NK-92 treated with Interleukin-12 subunit alpha and Interleukin-12 subunit beta, amount 100 ng/mL, for 24 hours (cell line): ENCODE measurements around the gene SND1.
"Not testable (repeated sequence)": the region's sequence is repeated elsewhere in the genome, so short reads cannot be mapped to it uniquely, and the experiment has no call there.

ENCODE experiments used
- DNase-seq: peaks from one replicate; lab custom pipeline; 2025; lab: John Stamatoyannopoulos, UW

SND1 gene

GRCh38 chr7:127889677-127890076 is 237.7 kb downstream of the SND1 start:
- DNase-seq, result no peak

GRCh38 chr7:127890726-127891125 is 238.7 kb downstream of the SND1 start:
- no peak for DNase-seq

- DNase-seq, result no peak
Observed at GRCh38 chr7:127891144-127891543, 239.2 kb downstream of the SND1 start.

- no peak for DNase-seq
Observed at GRCh38 chr7:127891854-127892438, 240.0 kb downstream of the SND1 start.

- DNase-seq, result no peak
Observed at GRCh38 chr7:127892488-127893314, 240.7 kb downstream of the SND1 start.

GRCh38 chr7:127893547-127893946 is 241.6 kb downstream of the SND1 start:
- DNase-seq, result no peak

GRCh38 chr7:127894588-127894987 is 242.6 kb downstream of the SND1 start:
- DNase-seq, result no peak

- no peak for DNase-seq
Observed at GRCh38 chr7:127895360-127895759, 243.4 kb downstream of the SND1 start.

GRCh38 chr7:127895814-127896280 is 243.9 kb downstream of the SND1 start:
- no peak for DNase-seq

GRCh38 chr7:127896659-127897058 is 244.7 kb downstream of the SND1 start:
- DNase-seq, result no peak

GRCh38 chr7:127897704-127898454 is 245.9 kb downstream of the SND1 start:
- DNase-seq, result no peak

- no peak for DNase-seq
Observed at GRCh38 chr7:127899411-127899810, 247.4 kb downstream of the SND1 start.

- no peak for DNase-seq
Observed at GRCh38 chr7:127900141-127900540, 248.1 kb downstream of the SND1 start.

- no peak for DNase-seq
Observed at GRCh38 chr7:127900732-127901685, 249.0 kb downstream of the SND1 start.

- DNase-seq, result no peak
Observed at GRCh38 chr7:127901895-127902703, 250.1 kb downstream of the SND1 start.

- not testable (repeated sequence) for DNase-seq
Observed at GRCh38 chr7:127902753-127903152, 250.8 kb downstream of the SND1 start.

- no peak for DNase-seq
Observed at GRCh38 chr7:127903892-127904669, 252.1 kb downstream of the SND1 start.

- DNase-seq, result no peak
Observed at GRCh38 chr7:127904670-127904985, 252.6 kb downstream of the SND1 start.

- no peak for DNase-seq
Observed at GRCh38 chr7:127905021-127905420, 253.0 kb downstream of the SND1 start.
